ENCODE results near the gene KPTN.

DNA sequence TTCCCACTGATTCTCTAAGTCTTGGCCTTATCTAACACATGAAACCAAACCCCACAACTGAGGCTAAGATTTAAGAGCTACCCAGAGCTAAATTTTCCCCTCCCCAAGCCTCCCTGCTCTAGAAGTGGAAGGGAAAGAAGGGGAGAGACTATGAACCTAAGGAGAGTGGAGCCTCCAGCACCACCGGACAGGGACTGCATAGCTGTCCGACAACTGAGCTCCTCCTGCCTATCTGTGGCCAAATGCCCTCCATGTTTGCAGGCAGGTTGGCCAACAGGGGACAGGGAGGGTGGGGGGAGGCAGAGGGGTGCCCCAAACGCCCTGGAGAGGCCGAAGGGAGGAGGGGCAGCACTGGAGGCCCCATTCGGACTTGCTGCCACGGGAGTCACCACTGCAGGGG is 36.8 kb upstream of the KPTN start:
- TF ChIP-seq, protein P1, sequence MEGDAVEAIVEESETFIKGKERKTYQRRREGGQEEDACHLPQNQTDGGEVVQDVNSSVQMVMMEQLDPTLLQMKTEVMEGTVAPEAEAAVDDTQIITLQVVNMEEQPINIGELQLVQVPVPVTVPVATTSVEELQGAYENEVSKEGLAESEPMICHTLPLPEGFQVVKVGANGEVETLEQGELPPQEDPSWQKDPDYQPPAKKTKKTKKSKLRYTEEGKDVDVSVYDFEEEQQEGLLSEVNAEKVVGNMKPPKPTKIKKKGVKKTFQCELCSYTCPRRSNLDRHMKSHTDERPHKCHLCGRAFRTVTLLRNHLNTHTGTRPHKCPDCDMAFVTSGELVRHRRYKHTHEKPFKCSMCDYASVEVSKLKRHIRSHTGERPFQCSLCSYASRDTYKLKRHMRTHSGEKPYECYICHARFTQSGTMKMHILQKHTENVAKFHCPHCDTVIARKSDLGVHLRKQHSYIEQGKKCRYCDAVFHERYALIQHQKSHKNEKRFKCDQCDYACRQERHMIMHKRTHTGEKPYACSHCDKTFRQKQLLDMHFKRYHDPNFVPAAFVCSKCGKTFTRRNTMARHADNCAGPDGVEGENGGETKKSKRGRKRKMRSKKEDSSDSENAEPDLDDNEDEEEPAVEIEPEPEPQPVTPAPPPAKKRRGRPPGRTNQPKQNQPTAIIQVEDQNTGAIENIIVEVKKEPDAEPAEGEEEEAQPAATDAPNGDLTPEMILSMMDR (IDR thresholded peaks at IDR 0.05; ENCODE audit: control extremely low read depth in 1 of 3, insufficient read depth in 1 of 3, low read depth in 1 of 3, low read length in 3 of 3) = no peak
- no peak for TF ChIP-seq JUND (IDR thresholded peaks at IDR 0.05; ENCODE audit: low read length)
- no peak for TF ChIP-seq JUN (IDR thresholded peaks at IDR 0.05; ENCODE audit: low read depth, low read length)
- no peak for TF ChIP-seq ZNF274 (IDR thresholded peaks at IDR 0.05; ENCODE audit: borderline replicate concordance, extremely low read depth, low read length)
- no peak for TF ChIP-seq POLR2A (IDR thresholded peaks at IDR 0.05; ENCODE audit: control extremely low read depth in 1 of 2, low read depth in 2 of 2, low read length in 2 of 2)

Data from H1 (cell line).